Hindlimb muscle (tissue), 1 donor: ENCODE measurements around the gene MRPS35. TPM values are rescaled to one million over a fixed set of nuclear protein-coding genes. Genes with fewer than 3 reads are reported as not detected.
A peak's percentile ranks its signal among the peaks of the same experiment; 100 is the strongest.
"Not testable (repeated sequence)": the region's sequence is repeated elsewhere in the genome, so short reads cannot be mapped to it uniquely, and the experiment has no call there.

ENCODE experiments used
- DNase-seq: peaks from one replicate; pipeline ENCODE4 v3.0.0-alpha.2; 2013
- polyA plus RNA-seq: library from polyadenylated mRNA; unstranded; fragments of 120-200 nt; gene quantifications from one replicate; pipeline ENCODE4 v1.2.1, GENCODE V29; 2013; ENCODE audit not compliant: insufficient read length

MRPS35 gene
- polyA plus RNA-seq, 1 donor = 45.2 TPM

DNA sequence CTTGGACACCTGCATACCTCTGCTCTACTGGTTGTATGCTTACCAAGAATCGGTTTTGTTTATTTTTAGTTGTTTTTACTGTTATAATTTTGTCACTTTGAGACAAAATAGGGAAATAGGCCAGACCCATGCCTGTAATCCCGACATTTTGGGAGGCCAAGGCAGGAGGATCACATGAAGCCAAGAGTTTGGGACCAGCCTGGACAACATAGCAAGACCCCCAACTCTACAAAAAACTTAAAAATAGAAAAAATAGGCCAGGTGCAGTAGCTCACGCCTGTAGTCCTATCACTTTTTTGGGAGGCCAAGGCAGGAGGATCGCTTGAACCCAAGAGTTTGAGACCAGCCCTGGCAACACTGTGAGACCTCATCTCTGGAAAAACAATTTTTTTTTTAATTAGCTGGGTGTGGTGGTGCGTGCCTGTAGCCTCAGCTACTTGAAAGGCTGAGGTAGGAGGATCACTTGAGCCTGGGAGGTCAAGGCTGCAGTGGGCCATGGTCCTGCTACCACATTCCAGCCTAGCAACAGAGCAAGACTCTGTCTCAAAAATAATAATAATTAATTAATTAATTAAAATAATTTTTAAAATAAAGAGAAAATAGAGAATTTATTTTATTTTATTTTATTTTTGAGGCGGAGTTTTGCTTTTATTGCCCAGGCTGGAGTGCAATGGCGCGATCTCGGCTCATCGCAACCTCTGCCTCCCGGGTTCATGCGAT, 1.3 kb upstream of the MRPS35 start:
- DNase-seq = no peak

DNA sequence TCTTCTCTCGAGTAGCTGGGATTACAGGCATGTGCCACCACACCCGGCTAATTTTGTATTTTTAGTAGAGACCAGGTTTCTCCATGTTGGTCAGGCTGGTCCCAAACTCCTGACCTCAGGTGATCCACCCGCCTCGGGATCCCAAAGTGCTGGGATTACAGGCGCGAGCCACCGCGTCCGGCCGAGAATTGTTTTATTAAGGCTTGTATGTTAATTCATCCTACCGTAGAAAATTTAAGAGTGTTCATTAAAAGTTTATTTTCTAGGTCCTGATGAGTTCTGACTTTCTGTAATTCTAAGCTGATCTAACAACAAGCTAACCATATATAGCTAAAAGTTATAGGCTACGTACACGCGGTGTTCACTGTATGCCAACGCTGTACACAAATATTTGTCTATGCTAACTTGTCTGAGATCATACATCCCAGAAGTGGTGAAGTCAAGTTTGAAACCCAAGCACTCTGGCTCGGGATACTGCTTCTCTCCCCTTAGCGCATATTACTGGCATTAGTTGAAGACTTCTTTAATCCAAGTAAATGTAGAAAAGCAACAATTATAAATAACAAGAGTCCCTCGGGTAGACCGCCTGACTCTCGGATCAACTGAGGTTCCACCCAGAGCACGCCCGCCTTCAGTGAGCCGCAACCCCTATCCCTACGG, 570 bp upstream of the MRPS35 start:
- no peak for DNase-seq

DNA sequence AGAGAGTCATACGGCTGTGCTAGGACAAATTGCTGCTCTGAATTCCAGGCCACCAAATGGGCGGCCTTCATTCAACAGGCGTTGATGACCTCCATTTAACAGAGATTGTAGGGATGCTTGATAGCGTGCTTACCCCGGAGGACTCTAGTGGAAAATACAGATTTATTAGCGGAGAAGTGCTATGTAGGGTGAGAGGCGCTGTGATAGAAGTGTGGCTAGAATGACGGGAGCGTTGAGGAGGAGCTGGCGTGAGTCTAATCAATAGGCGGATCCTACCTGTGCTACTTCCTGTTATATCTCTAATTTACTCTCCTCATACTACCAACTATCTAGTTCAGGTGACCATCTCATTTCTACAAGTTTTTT, 668 bp downstream of the MRPS35 start:
- DNase-seq = peak; percentile 4

DNA sequence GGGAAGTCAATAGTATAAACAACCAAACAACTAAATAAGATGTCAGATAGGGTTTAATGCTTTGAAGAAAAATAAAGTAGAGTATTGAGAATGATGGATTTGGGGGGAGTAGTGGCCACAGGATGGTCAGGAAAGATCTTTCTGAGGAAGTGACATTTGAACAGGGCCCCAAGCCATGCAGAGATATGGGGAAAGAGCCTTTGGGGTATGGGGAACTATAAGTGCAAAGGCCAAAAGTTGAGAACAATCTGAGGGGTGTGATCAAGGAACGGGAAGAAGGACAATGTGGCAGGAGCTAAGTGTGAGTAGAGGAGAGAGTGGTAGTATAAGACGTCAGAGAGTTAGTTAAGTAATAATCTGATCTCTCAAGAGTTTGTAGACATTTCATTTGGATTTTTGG, 1.3 kb downstream of the MRPS35 start:
- DNase-seq = no peak

DNA sequence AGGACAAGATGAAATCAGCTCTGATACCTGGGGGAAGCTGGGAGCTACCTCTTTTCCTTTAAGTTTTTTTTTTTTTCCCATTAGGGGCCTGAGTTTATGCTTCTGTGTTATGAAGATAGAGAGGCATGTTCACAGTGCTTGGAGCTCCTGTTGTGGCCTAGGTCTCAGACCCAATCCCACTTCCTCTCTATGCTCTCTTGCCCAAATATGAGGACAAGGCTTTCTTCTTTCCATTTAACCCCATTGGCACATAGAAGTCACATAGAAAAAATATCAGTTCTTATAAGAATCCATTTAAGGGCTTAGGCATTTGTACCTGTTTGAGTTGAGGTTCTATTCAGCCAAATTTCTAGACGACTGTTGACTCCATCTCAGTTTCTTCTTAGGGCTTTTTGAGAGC, 12.6 kb downstream of the MRPS35 start:
- DNase-seq = no peak

DNA sequence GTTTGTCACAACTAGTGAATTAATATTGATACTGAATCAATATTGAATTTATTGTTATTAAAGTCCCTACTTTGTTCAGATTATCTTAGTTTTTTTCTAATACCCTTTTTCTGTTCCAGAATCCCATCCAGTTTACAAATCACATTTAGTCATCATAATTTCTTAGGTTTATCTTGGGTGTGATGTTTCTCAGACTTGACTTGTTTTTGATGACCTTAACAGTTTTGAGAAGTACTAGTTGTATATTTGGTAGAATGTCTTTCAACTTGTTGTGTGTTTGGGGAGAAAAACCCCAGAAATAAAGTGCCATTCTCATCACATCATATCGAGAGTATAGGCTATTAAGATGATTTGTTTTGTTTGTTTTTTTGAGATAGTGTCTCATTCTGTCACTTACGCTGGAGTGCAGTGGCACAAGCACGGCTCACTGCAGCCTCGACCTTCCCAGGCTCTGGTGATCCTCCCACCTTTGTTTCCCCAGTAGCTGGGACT, 19.5 kb downstream of the MRPS35 start:
- DNase-seq = no peak

DNA sequence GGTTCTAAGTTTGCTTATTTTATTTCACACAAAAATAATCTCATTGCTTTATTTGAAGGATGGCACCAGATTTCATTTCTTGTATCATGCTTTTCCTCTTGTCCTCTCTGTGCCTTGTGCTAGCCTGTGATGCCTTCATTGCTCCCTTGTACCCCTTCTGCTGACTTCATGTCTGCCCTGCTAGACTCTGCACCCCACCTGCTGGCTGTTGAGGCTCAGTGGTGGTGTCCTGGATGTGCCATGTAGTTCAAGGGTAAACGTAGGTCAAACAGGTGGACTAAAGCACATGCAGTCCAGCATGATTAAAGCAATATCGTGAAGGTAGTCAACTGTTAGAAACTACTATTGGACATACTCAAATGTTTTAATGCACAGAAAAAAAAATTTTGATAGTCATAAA, 21.6 kb downstream of the MRPS35 start:
- no peak for DNase-seq

DNA sequence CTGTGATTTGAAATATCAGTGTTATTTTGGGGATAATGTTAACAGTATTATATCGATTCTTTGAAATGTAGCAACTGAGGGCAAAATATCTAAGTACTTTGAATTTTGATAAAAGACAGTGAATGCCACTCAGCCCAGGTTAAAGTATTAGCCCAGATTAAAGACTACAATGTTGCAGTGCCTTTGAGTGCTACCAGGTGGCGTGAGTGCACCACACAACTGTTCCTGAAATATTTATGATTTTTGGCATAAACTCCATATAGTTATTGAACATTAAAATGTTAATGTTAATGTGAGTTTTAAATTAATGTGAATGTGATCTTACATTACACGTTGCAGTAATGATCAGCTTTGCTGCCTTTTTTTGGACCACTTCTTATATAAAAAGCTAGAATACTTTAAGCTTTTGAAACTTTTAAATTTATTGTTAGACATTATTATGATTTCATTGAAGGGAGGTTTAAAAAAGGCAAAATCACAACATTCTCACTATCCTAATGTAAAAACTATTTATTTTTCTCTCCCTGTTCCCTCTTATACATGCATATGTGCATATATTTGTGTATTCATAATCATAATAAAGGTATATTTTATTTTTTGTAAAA, 22.5 kb downstream of the MRPS35 start:
- DNase-seq = peak; percentile 25

DNA sequence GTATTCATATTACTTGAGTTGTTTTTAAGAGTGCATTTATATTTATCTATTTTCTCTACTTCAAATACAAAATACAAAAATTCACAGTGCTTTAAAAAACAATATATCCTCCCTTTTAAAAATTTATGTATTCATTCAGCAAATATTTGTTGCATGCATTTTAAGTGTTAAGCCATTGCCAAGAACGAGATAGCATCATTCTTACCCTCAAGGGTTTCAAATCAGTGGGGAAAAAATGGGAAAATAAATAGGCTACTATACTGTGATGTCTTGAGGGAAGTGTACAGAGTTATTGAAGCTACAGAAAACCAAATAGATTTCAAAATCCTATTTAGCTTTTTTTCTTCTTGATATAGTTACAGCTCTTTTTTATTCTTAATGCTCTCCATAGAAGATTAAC, 23.2 kb downstream of the MRPS35 start:
- no peak for DNase-seq

DNA sequence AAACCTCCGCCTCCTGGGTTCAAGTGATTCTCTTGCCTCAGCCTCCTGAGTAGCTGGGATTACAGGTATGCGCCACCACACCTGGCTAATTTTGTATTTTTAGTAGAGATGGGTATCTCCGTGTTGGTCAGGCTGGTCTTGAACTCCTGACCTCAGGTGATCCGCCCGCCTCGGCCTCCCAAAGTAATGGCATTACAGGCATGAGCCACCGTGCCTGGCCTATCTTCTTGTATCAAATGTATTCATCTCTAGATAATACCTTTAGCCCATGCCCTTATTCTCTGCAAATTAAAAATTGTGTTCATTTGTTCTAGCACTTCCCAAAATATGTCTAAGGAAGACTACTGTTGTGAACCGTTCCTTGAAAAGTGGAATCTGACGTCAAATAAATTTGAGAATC, 23.7 kb downstream of the MRPS35 start:
- not testable (repeated sequence) for DNase-seq

DNA sequence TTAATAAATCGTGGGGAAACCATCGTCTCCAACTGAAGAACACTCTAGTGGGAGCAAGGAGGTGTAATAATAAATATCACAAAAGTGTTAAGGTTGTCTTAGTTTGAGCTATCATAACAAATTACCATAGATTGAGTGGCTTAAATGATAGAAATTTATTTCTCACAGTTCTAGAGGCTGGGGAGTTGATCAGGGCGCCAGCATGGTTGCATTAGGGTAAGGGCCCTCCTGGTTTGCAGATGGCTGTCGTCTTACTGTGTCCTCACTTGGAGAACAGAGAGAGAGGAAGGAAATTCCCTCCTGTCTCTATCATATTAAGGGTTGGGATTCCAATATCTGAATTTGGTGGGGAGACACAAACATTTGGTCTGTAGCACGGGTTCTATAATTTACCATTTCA, 33.0 kb downstream of the MRPS35 start:
- no peak for DNase-seq

DNA sequence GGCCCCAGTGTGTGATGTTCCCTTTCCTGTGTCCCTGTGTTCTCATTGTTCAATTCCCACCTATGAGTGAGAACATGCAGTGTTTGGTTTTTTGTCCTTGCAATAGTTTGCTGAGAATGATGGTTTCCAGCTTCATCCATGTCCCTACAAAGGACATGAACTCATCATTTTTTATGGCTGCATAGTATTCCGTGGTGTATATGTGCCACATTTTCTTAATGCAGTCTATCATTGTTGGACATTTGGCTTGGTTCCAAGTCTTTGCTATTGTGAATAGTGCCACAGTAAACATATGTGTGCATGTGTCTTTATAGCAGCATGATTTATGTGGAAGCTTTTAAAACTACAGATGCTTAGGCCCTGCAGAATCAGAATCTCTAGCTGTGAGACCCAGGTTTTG, 35.1 kb downstream of the MRPS35 start:
- DNase-seq = not testable (repeated sequence)

DNA sequence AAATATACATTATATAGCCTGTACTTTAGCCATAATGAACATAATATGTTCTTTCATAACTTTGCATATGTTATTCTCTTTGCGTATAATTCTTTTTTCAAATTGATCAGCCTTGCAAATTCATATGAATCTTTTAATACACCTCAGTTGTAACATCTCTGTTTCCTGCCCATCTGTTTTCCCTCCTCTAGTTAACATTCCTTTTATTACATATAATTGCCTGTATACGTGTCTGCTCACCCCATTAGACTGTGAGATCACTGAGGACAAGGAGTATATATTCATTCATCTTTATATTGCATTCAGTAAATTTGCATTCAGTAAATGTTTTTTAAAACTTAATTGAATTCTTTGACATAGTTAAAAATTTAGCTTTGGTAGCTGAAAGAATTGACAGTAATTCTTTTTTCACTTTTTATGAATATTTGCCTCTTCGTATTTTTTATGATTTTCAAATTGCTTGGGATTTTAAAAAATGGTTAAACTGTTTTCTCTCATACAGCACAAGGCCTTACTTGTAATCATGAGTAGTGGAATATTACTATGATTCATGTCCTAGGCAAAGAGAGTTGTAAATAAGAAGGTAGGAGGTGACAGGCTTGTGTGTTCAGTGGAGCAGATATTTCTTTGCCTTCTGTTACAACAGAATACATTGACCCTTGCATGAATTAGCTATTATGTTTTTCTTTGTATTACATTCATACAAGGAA, 36.6 kb downstream of the MRPS35 start:
- no peak for DNase-seq

DNA sequence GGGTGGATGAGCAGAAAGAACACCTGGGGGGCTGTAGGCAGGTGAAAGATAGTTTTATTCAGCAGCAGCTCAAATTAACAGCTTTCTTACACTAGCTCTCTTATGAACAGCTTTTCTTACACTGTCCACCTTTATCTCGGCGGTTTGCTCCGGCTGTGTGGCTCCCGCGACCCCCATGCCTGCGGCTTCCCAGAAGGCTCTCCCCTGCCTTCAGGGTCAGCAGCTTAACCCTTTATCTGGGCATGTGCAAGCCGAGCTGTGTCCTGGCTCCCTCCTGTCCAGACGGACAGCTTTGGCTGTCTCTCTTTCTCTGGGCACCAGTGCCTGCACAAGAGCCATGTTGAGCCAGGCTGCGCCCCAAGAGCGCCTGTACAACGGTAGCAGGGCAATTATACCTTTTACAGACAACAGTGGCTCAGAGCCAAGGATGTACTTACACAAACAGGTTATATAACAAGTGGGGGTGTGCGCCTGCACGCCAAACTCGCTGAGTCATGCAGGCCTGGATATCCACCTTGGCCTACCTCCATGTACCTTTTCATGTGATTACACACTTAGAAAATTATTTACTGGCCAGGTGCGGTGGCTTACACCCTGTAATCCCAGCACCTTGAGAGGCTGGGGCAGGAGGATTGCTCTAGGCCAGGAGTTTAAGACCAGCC, 40.9 kb downstream of the MRPS35 start:
- DNase-seq = no peak

DNA sequence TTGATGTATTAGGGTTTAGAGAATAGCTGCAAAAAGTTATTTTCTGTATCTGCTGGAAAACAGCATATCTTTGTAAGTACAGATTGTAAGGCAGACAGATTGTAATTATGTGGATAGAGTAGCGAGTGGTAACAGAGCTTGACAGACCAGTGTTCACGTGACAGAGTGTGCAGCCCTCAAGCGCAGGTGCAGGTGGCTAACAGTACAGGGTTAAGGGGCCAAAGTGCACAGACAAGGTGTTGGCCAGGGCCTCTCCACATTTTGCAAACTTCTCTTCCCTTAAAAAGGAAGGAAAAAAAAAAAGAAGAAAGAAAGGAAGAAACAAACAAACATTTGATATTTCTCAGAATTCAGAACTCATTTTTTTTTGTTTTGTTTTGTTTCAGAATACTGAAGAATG, 44.2 kb downstream of the MRPS35 start:
- DNase-seq = no peak

DNA sequence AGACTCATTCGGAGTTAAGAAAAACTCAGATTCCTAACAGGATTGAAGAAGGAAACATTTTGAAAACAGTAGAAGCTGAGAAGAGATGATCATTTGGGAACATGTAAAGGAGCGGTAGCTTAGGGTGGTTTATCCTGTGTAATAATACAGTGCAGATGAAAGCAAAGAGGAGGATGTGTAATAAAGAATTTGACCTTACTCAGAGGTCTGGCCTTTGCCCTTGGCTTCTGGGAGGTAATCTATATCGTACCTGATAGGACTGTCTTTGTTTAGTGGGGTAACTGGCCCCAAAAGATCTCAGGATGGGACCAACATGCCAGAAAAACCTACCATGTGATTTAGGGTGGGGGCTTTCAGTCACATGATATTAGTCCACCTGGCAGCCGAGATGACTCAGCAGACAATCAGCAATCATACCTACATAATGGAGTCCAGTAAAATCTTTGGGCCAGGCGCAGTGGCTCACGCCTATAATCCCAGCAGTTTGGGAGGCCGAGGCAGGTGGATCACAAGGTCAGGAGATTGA, 46.1 kb downstream of the MRPS35 start:
- no peak for DNase-seq

DNA sequence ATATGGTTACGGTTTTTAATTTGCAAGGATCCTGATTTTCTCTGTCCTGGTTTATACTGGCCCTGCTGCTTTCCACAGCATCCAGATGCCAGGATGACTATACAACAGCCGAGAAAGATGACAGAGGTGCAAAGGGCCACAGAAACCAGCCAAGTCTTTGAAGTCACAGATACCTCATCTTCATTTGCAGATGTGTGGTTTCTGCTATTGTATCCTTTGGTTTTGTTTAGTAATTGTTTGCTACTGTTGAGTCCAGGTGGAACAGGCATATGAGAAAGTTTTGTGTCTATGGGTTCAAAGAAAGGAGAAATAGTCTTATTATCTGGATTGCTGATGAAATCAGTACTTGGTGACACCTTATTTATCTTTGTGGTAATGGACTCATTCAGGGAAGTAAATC, 52.1 kb downstream of the MRPS35 start:
- no peak for DNase-seq

DNA sequence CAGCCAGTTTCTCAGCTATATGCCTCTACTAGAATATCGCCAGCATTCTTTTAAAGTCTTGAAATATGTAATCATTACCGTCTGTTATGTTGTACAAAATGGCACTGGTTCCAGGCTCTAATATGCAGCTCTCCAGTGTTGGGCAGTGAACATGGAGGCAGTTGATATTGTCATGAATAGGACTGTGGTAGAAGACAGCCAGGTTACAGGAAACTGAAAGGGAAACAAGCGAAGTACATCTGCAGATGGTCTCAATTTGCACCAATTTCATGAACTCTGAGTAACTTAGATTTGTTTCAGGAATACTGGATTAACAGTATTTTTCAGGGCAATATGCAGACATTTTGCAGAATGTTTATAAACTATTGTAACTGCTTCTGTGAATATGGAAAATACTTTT, 56.0 kb downstream of the MRPS35 start:
- DNase-seq = no peak

DNA sequence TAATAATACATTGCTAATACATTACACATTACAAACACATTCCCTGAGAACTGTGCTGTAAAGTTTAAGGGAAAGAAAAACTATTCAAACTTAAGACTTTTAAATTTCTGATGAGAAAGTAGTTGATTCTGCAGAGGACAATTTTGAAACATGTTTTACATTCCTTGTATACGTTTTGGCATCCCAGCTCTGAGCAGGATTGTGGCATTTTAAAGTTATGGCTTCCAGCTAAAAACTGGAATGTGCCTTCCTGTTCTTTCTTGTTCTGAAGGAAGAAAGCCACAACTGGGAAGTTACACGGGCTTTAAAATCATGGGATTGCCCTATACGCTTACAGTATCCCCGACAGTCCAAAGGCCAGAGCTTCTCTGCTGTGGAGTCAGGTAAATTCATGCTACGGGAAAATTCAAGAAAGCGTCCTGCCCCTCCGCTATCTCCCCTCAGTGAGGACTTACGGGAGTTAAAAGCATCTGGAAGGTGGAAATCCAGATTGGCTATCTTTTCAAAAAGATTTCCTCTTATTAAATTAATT, 58.6 kb downstream of the MRPS35 start:
- no peak for DNase-seq

DNA sequence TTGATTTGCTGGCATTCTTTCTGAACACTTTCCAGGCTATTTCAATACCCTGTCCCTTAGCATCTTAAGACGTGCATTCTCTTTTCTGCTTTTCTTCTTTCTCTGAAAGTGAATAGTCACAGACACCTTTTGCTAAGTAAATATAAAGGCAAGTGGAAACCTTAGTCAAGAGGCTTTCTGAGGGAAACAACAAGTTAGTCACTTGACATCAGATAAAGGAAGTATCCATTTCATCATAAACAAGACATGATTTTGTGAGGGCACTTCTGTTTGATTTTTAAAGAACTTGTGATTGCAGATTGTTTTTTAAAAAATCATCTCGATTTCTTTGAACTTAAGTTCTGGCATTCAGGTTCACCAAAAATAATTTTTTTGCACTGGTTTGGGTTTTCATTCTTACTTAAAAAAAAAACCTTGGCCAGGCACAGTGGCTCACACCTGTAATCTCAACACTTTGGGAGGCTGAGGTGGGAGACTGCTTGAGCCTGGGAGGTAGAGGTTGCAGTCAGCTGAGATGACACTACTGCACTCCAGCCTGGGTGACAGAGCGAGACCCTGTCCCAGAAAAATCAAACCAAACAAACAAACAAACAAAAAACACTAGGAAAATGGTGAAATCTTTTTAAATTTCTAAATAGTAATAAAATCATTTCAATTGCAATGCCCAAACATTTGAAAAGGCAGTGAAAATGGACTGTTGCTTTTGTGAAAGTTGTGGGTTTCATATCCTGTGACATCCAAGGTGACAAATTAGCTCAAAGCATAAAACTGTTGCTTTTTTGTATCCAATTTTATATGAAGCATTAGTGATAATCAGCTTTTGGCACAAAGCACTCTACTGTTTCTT, 61.1 kb downstream of the MRPS35 start:
- no peak for DNase-seq

DNA sequence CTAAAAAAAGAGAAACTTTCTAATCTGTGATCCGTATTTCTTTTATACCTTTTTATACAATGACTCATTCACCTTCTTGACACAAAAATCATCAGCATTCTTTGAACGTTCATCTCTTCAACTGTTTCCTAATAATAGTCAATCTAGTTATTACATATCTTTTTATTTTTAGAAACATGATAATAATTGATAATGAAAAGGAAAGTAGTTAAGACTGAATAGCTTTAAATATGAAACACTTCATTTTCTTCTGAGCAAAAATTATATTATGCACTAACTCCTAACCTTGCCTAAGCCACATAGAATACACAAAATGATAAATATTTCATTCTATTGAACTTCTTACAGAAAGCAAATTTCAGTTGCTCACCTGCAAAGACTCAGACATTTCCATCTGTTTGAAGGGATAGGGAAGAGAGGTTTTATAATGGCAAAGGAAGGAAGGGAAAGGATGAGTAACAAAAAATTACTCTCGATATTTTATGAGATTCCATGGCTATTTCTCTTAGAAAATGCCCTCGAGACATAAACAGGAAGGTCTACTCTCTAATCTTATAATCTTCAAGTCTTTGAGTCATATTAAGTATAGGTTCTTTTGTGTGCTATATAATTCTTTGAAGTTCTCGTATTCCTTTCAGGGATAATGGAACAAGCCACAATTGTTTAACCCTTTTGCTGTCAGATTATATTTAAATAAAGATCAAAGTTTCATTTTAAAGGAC, 61.9 kb downstream of the MRPS35 start:
- no peak for DNase-seq
